ENCODE measurements around the gene CAMK2B.

Gene CAMK2B

DNA sequence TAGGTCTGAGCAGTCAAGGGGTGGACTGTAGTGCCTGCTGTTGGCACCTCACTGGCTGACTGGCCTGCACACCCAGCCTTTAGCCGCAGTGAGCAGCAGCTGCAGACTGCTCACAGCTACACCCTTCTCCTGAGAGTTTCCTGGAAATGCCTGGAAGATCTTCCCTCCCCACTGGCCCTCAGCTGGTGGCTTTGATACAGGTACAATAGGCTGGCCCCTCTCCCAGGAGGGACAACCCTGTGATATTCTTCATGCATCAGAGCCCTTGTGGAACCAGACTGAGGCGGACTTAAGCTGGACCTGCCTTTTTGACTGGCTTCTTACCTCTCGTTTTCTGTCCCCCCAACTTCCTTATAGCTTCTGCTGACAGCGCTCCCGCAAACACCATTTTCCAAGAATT lies 142.6 kb downstream of the CAMK2B start:
- no peak for TF ChIP-seq TEAD4 (IDR thresholded peaks at IDR 0.05)
- peak; percentile 64 for TF ChIP-seq TCF12 (IDR thresholded peaks at IDR 0.05; ENCODE audit: low read depth)
- TF ChIP-seq RAD21 (IDR thresholded peaks at IDR 0.05; ENCODE audit: low read depth): no peak
- TF ChIP-seq FOXM1 (IDR thresholded peaks at IDR 0.05; ENCODE audit: borderline replicate concordance, low read depth): no peak
- TF ChIP-seq TAF1 (IDR thresholded peaks at IDR 0.05; ENCODE audit: low read depth): no peak
- no peak for TF ChIP-seq CREB1 (IDR thresholded peaks at IDR 0.05; ENCODE audit: low read depth)
- peak; percentile 34; the same call in 1 of the 2 replicates for TF ChIP-seq EP300 (IDR thresholded peaks at IDR 0.05; ENCODE audit: borderline replicate concordance)
- no peak for TF ChIP-seq CEBPB (IDR thresholded peaks at IDR 0.05)
- TF ChIP-seq YY1 (IDR thresholded peaks at IDR 0.05; ENCODE audit: low read depth): no peak
- no peak for TF ChIP-seq ZBTB7A (IDR thresholded peaks at IDR 0.05; ENCODE audit: low read depth)
- TF ChIP-seq, protein P1, sequence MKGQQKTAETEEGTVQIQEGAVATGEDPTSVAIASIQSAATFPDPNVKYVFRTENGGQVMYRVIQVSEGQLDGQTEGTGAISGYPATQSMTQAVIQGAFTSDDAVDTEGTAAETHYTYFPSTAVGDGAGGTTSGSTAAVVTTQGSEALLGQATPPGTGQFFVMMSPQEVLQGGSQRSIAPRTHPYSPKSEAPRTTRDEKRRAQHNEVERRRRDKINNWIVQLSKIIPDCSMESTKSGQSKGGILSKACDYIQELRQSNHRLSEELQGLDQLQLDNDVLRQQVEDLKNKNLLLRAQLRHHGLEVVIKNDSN (IDR thresholded peaks at IDR 0.05): no peak
- TF ChIP-seq MAX (IDR thresholded peaks at IDR 0.05): no peak
- TF ChIP-seq, protein P2, sequence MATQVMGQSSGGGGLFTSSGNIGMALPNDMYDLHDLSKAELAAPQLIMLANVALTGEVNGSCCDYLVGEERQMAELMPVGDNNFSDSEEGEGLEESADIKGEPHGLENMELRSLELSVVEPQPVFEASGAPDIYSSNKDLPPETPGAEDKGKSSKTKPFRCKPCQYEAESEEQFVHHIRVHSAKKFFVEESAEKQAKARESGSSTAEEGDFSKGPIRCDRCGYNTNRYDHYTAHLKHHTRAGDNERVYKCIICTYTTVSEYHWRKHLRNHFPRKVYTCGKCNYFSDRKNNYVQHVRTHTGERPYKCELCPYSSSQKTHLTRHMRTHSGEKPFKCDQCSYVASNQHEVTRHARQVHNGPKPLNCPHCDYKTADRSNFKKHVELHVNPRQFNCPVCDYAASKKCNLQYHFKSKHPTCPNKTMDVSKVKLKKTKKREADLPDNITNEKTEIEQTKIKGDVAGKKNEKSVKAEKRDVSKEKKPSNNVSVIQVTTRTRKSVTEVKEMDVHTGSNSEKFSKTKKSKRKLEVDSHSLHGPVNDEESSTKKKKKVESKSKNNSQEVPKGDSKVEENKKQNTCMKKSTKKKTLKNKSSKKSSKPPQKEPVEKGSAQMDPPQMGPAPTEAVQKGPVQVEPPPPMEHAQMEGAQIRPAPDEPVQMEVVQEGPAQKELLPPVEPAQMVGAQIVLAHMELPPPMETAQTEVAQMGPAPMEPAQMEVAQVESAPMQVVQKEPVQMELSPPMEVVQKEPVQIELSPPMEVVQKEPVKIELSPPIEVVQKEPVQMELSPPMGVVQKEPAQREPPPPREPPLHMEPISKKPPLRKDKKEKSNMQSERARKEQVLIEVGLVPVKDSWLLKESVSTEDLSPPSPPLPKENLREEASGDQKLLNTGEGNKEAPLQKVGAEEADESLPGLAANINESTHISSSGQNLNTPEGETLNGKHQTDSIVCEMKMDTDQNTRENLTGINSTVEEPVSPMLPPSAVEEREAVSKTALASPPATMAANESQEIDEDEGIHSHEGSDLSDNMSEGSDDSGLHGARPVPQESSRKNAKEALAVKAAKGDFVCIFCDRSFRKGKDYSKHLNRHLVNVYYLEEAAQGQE (IDR thresholded peaks at IDR 0.05; ENCODE audit: low read depth): no peak

DNA sequence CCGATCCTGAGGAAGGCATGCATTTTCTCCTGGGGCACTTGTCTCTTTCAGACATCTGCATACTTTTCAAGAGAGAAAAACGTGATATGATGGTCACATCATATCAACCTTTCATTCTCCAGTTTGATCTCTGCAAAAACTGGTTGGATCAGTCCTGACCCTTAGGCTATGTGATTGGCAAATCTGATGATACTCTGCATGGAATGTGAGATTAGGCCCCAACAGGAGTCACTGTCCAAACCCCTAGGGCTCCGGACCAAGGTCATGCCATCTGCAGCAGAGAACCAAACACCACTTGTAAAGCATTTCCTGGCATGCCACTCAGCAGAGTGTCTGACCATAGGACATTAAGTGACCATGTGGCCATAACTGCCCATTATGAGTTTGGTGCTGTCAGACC lies 144.8 kb downstream of the CAMK2B start:
- no peak for TF ChIP-seq CEBPB (IDR thresholded peaks at IDR 0.05)
- TF ChIP-seq, protein P2 (IDR thresholded peaks at IDR 0.05; ENCODE audit: low read depth): no peak
- no peak for TF ChIP-seq RAD21 (IDR thresholded peaks at IDR 0.05; ENCODE audit: low read depth)
- TF ChIP-seq TCF12 (IDR thresholded peaks at IDR 0.05; ENCODE audit: low read depth): no peak
- TF ChIP-seq CREB1 (IDR thresholded peaks at IDR 0.05; ENCODE audit: low read depth): no peak
- TF ChIP-seq NFIC (IDR thresholded peaks at IDR 0.05): no peak
- TF ChIP-seq TAF1 (IDR thresholded peaks at IDR 0.05; ENCODE audit: low read depth): no peak
- no peak for TF ChIP-seq EP300 (IDR thresholded peaks at IDR 0.05; ENCODE audit: borderline replicate concordance)
- TF ChIP-seq YY1 (IDR thresholded peaks at IDR 0.05; ENCODE audit: low read depth): no peak
- no peak for TF ChIP-seq FOXM1 (IDR thresholded peaks at IDR 0.05; ENCODE audit: borderline replicate concordance, low read depth)
- no peak for TF ChIP-seq MAX (IDR thresholded peaks at IDR 0.05)
- TF ChIP-seq, protein P1 (IDR thresholded peaks at IDR 0.05): no peak
- no peak for TF ChIP-seq EGR1 (IDR thresholded peaks at IDR 0.05)
- no peak for TF ChIP-seq ZBTB7A (IDR thresholded peaks at IDR 0.05; ENCODE audit: low read depth)
- TF ChIP-seq TEAD4 (IDR thresholded peaks at IDR 0.05): no peak

GRCh38 chr7:44177570-44178131 lies 147.7 kb downstream of the CAMK2B start:
- TF ChIP-seq ZBTB7A (IDR thresholded peaks at IDR 0.05; ENCODE audit: low read depth) (no peak), TEAD4 (IDR thresholded peaks at IDR 0.05) (no peak), MAX (IDR thresholded peaks at IDR 0.05) (no peak), EGR1 (IDR thresholded peaks at IDR 0.05) (no peak), YY1 (IDR thresholded peaks at IDR 0.05; ENCODE audit: low read depth) (no peak), CEBPB (IDR thresholded peaks at IDR 0.05) (no peak), TAF1 (IDR thresholded peaks at IDR 0.05; ENCODE audit: low read depth) (no peak), RAD21 (IDR thresholded peaks at IDR 0.05; ENCODE audit: low read depth) (no peak), NFIC (IDR thresholded peaks at IDR 0.05) (no peak; the same call in 1 of the 2 replicates), EP300 (IDR thresholded peaks at IDR 0.05; ENCODE audit: borderline replicate concordance) (peak; percentile 61; the same call in 1 of the 2 replicates), TCF12 (IDR thresholded peaks at IDR 0.05; ENCODE audit: low read depth) (peak; percentile 41; the same call in 1 of the 2 replicates), FOXM1 (IDR thresholded peaks at IDR 0.05; ENCODE audit: borderline replicate concordance, low read depth) (no peak), CREB1 (IDR thresholded peaks at IDR 0.05; ENCODE audit: low read depth) (0 out of 2 replicates have a peak, but pooled peaks have one; percentile 21)
- TF ChIP-seq, protein P1 (IDR thresholded peaks at IDR 0.05): no peak
- TF ChIP-seq, protein P2 (IDR thresholded peaks at IDR 0.05; ENCODE audit: low read depth): no peak
